Astrocyte of the spinal cord (primary cell): ENCODE data around the gene NR2E3.

Experiments used
- DNase-seq: peaks from one replicate; pipeline ENCODE4 v3.0.0; 2011; ENCODE audit warnings: low read depth, low spot score
- H3K4me3 ChIP-seq: 2 replicates; pipeline ENCODE4 v1.5.1; 2011; ENCODE audit warnings: low read depth, mild to moderate bottlenecking, low read length, moderate library complexity
- CTCF ChIP-seq: IDR thresholded peaks from 2 replicates; pipeline ENCODE4 v1.5.1; 2012; ENCODE audit warnings: low read depth, mild to moderate bottlenecking, low read length, inconsistent platforms
- in situ Hi-C: cut with HindIII; loops from 2 replicates; pipeline ENCODE4 v1.10.0; 2017; ENCODE audit warnings: low sequenced_read_pairs

Gene NR2E3

GRCh38 chr15:71812966-71813722, 2.8 kb downstream of the NR2E3 start:
- no peak overlapping the region for H3K4me3 ChIP-seq
- in situ Hi-C loops, result no loop called here
- no peak for DNase-seq
- TF ChIP-seq CTCF, result no peak

- in situ Hi-C loops, result no loop called here
- H3K4me3 ChIP-seq, result no peak overlapping the region
- no peak for DNase-seq
- no peak for TF ChIP-seq CTCF
Observed at GRCh38 chr15:71813723-71814470, 3.5 kb downstream of the NR2E3 start.

GRCh38 chr15:71815301-71815700, 4.9 kb downstream of the NR2E3 start:
- in situ Hi-C loops, result no loop called here
- no peak for DNase-seq

GRCh38 chr15:71817351-71817750, 7.0 kb downstream of the NR2E3 start:
- no peak overlapping the region for H3K4me3 ChIP-seq
- in situ Hi-C loops, result no loop called here
- no peak for DNase-seq
- TF ChIP-seq CTCF, result no peak

More at GRCh38 chr15:71815301-71815700, 4.9 kb downstream of the NR2E3 start:
- TF ChIP-seq CTCF, result no peak
- H3K4me3 ChIP-seq, result no peak overlapping the region

GRCh38 chr15:71820127-71820526, 9.8 kb downstream of the NR2E3 start:
- in situ Hi-C loops, result no loop called here

More at GRCh38 chr15:71820127-71820526, 9.8 kb downstream of the NR2E3 start:
- H3K4me3 ChIP-seq, result no peak overlapping the region
- DNase-seq, result no peak
- no peak for TF ChIP-seq CTCF
